SU-DHL-6 (cell line): ENCODE data around the gene CELSR1.

Experiments used
- H2AFZ ChIP-seq: fragments of 200-600 bp; sonication (generic); 2 replicates; pipeline ENCODE4 v1.6.1; 2014; ENCODE audit warnings: low read depth, mild to moderate bottlenecking, moderate library complexity, mixed read lengths, antibody characterized with exemption, low read length; ENCODE audit not compliant: severe bottlenecking
- H3F3A ChIP-seq: fragments of 200-600 bp; shearing (Covaris generic); 2 replicates; pipeline ENCODE4 v1.6.0; 2016; ENCODE audit warnings: antibody characterized with exemption, mild to moderate bottlenecking; ENCODE audit not compliant: insufficient read depth
- H3K27ac ChIP-seq: fragments of 200-600 bp; sonication (generic); 2 replicates; pipeline ENCODE4 v1.5.1; 2016; ENCODE audit warnings: low read depth, mild to moderate bottlenecking, low read length, moderate library complexity, mixed read lengths
- H3K27me3 ChIP-seq: fragments of 200-600 bp; sonication (generic), shearing (Covaris generic); 2 replicates; pipeline ENCODE4 v1.6.0; 2014; ENCODE audit warnings: mild to moderate bottlenecking, low read length
- H3K36me3 ChIP-seq: fragments of 200-600 bp; sonication (generic); 2 replicates; pipeline ENCODE4 v1.6.1; 2014; ENCODE audit warnings: mild to moderate bottlenecking, low read length, mixed read lengths
- H3K4me2 ChIP-seq: fragments of 300-600, 200-600 bp; shearing (Covaris generic), sonication (generic); 2 replicates; pipeline ENCODE4 v1.6.0; 2014; ENCODE audit warnings: low read length, low read depth, mild to moderate bottlenecking; ENCODE audit not compliant: poor library complexity, severe bottlenecking
- H3K4me3 ChIP-seq: fragments of 200-600 bp; sonication (generic); 2 replicates; pipeline ENCODE4 v1.5.1; 2014; ENCODE audit warnings: antibody characterized with exemption, low read length, mild to moderate bottlenecking, mixed read lengths; ENCODE audit not compliant: insufficient read depth, poor library complexity, severe bottlenecking
- H3K79me2 ChIP-seq: fragments of 200-600 bp; sonication (generic); 2 replicates; pipeline ENCODE4 v1.6.1; 2014; ENCODE audit warnings: mild to moderate bottlenecking, low read length, moderate library complexity; ENCODE audit not compliant: insufficient read depth
- H3K9ac ChIP-seq: fragments of 200-600 bp; sonication (generic); 2 replicates; pipeline ENCODE4 v1.7.0; 2014; ENCODE audit warnings: mild to moderate bottlenecking, low read length
- H3K9me2 ChIP-seq: fragments of 200-600 bp; sonication (generic); replicated peaks from 2 replicates; pipeline ENCODE4 v1.6.1; 2014; ENCODE audit warnings: low read length; ENCODE audit not compliant: insufficient read depth
- H3K9me3 ChIP-seq: fragments of 200-600 bp; sonication (generic); 2 replicates; pipeline ENCODE4 v1.6.1; 2014; ENCODE audit warnings: low read length, mixed read lengths; ENCODE audit not compliant: insufficient read depth
- H4K20me1 ChIP-seq: fragments of 200-600 bp; sonication (generic); 2 replicates; pipeline ENCODE4 v1.6.1; 2014; ENCODE audit warnings: low read depth, mild to moderate bottlenecking, antibody characterized with exemption, low read length, moderate library complexity, mixed read lengths
- EZH2phosphoT487 ChIP-seq: fragments of 200-600 bp; sonication (generic), shearing (Covaris generic); conservative IDR thresholded peaks from 2 replicates; pipeline ENCODE4 v1.6.1; 2018; ENCODE audit warnings: mild to moderate bottlenecking, antibody characterized with exemption, low read length, moderate library complexity, mixed read lengths
- TF ChIP-seq, protein P1 (sequence below): fragments of 200-600 bp; sonication (generic); IDR thresholded peaks from one replicate; pipeline ENCODE4 v1.5.1; 2017; ENCODE audit warnings: antibody characterized with exemption, mild to moderate bottlenecking, low read length, moderate library complexity; ENCODE audit not compliant: insufficient read depth, poor library complexity, severe bottlenecking

CELSR1 gene

DNA sequence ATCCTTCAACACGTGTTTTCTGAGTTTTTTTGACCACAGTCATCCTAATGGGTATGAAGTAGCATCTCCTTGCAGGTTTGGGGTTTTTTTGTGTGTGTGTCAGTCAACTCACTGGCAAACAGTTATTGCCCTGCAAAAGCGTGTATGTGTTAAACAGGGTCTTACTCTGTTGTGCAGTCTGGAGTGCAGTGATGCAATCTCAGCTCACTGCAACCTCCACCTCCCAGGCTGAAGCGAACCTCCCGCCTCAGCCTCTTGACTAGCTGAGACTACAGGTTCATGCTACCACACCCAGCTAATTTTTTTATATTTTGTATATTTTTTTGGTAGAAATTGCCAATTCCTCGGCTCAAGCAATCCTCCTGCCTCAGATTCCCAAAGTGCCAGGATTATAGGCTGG lies 15.4 kb downstream of the CELSR1 start:
- TF ChIP-seq, protein P1, sequence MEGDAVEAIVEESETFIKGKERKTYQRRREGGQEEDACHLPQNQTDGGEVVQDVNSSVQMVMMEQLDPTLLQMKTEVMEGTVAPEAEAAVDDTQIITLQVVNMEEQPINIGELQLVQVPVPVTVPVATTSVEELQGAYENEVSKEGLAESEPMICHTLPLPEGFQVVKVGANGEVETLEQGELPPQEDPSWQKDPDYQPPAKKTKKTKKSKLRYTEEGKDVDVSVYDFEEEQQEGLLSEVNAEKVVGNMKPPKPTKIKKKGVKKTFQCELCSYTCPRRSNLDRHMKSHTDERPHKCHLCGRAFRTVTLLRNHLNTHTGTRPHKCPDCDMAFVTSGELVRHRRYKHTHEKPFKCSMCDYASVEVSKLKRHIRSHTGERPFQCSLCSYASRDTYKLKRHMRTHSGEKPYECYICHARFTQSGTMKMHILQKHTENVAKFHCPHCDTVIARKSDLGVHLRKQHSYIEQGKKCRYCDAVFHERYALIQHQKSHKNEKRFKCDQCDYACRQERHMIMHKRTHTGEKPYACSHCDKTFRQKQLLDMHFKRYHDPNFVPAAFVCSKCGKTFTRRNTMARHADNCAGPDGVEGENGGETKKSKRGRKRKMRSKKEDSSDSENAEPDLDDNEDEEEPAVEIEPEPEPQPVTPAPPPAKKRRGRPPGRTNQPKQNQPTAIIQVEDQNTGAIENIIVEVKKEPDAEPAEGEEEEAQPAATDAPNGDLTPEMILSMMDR = no peak
- TF ChIP-seq EZH2phosphoT487 = no peak
- H3K27me3 ChIP-seq = no peaks in the 10 kb centered on the region
- no peak overlapping the region for H2AFZ ChIP-seq
- no peaks in the 10 kb centered on the region for H3K9me2 ChIP-seq
- H3K9ac ChIP-seq = no peak overlapping the region
- no peaks in the 10 kb centered on the region for H4K20me1 ChIP-seq
- no peak overlapping the region for H3K4me3 ChIP-seq
- no peaks in the 10 kb centered on the region for H3K36me3 ChIP-seq
- no peaks in the 10 kb centered on the region for H3K9me3 ChIP-seq
- no peaks in the 10 kb centered on the region for H3K79me2 ChIP-seq
- no peak overlapping the region for H3K27ac ChIP-seq
- no peak overlapping the region for H3K4me2 ChIP-seq
- no peaks in the 10 kb centered on the region for H3F3A ChIP-seq

GRCh38 chr22:46520880-46521279 lies 16.5 kb downstream of the CELSR1 start:
- H3K9me2 ChIP-seq = no peaks in the 10 kb centered on the region

GRCh38 chr22:46519377-46519776 lies 18.0 kb downstream of the CELSR1 start:
- Histone ChIP-seq H3K9ac (no peak overlapping the region), H2AFZ (no peak overlapping the region), H3F3A (no peaks in the 10 kb centered on the region), H3K79me2 (no peaks in the 10 kb centered on the region), H3K4me2 (no peak overlapping the region), H3K27me3 (no peaks in the 10 kb centered on the region), H3K27ac (no peak overlapping the region), H4K20me1 (no peaks in the 10 kb centered on the region), H3K9me2 (no peaks in the 10 kb centered on the region), H3K9me3 (no peaks in the 10 kb centered on the region), H3K36me3 (no peaks in the 10 kb centered on the region), H3K4me3 (no peak overlapping the region)
- TF ChIP-seq EZH2phosphoT487 = no peak
- TF ChIP-seq, protein P1 = no peak

More at GRCh38 chr22:46520880-46521279, 16.5 kb downstream of the CELSR1 start:
- Histone ChIP-seq H3K4me2 (no peak overlapping the region), H3K9ac (no peak overlapping the region), H3K27ac (no peak overlapping the region), H3K4me3 (no peak overlapping the region), H2AFZ (no peak overlapping the region), H3K36me3 (no peaks in the 10 kb centered on the region), H3F3A (no peaks in the 10 kb centered on the region), H3K79me2 (no peaks in the 10 kb centered on the region), H3K9me3 (no peaks in the 10 kb centered on the region), H4K20me1 (no peaks in the 10 kb centered on the region), H3K27me3 (no peaks in the 10 kb centered on the region)
- TF ChIP-seq EZH2phosphoT487 = no peak
- TF ChIP-seq, protein P1 = no peak
